OCI-LY3 (cell line): Measurements from ENCODE around the gene GCM1.

Experiments used
- H2AFZ ChIP-seq: fragments of 200-600, 300-600 bp; shearing (Covaris generic); 2 replicates; pipeline ENCODE4 v1.6.0; 2014; ENCODE audit warnings: antibody characterized with exemption, low read depth, low read length
- H3K27ac ChIP-seq: fragments of 200-600, 300-600 bp; sonication (generic); 2 replicates; pipeline ENCODE4 v1.5.1; 2014; ENCODE audit warnings: mild to moderate bottlenecking, low read length, moderate library complexity, mixed read lengths
- H3K27me3 ChIP-seq: fragments of 200-600, 300-600 bp; sonication (generic); 2 replicates; pipeline ENCODE4 v1.6.1; 2014; ENCODE audit warnings: low read depth, low read length, mixed read lengths
- H3K36me3 ChIP-seq: fragments of 200-600, 300-600 bp; sonication (generic); replicated peaks from 2 replicates; pipeline ENCODE3; 2014; ENCODE audit warnings: low read depth, low read length, mixed read lengths
- H3K4me1 ChIP-seq: fragments of 300-600, 200-600 bp; sonication (generic); 2 replicates; pipeline ENCODE4 v1.6.1; 2014; ENCODE audit warnings: low read length, mixed read lengths
- H3K4me2 ChIP-seq: fragments of 200-600, 300-600 bp; sonication (generic); 2 replicates; pipeline ENCODE4 v1.6.1; 2014; ENCODE audit warnings: low read length, mixed read lengths
- H3K4me3 ChIP-seq: fragments of 300-600, 200-600 bp; sonication (generic); 2 replicates; pipeline ENCODE4 v1.5.1; 2014; ENCODE audit warnings: antibody characterized with exemption, mild to moderate bottlenecking, low read length, moderate library complexity
- H3K79me2 ChIP-seq: fragments of 300-600, 200-600 bp; shearing (Covaris generic); 2 replicates; pipeline ENCODE4 v1.6.1; 2014; ENCODE audit warnings: mild to moderate bottlenecking, low read length, mixed read lengths
- H3K9ac ChIP-seq: fragments of 300-600, 200-600 bp; shearing (Covaris generic); 2 replicates; pipeline ENCODE4 v1.6.0; 2014; ENCODE audit warnings: mild to moderate bottlenecking, low read length, moderate library complexity
- H3K9me3 ChIP-seq: fragments of 200-600, 300-600 bp; shearing (Covaris generic); 2 replicates; pipeline ENCODE4 v1.6.1; 2014; ENCODE audit warnings: low read length, mixed read lengths; ENCODE audit not compliant: insufficient read depth
- H4K20me1 ChIP-seq: fragments of 200-600, 300-600 bp; sonication (generic); 2 replicates; pipeline ENCODE4 v1.6.1; 2016; ENCODE audit warnings: low read length, mixed read lengths; ENCODE audit not compliant: insufficient read depth
- EZH2phosphoT487 ChIP-seq: fragments of 200-600 bp; shearing (Covaris generic); IDR thresholded peaks from 2 replicates; pipeline ENCODE4 v1.6.1; 2018; ENCODE audit warnings: antibody characterized with exemption, mixed run types, low read depth
- TF ChIP-seq, protein P1 (sequence below): fragments of 200-600, 300-600 bp; sonication (generic); IDR thresholded peaks from 2 replicates; pipeline ENCODE4 v1.5.1; 2014; ENCODE audit warnings: antibody characterized with exemption, low read length, low read depth

The GCM1 gene

DNA sequence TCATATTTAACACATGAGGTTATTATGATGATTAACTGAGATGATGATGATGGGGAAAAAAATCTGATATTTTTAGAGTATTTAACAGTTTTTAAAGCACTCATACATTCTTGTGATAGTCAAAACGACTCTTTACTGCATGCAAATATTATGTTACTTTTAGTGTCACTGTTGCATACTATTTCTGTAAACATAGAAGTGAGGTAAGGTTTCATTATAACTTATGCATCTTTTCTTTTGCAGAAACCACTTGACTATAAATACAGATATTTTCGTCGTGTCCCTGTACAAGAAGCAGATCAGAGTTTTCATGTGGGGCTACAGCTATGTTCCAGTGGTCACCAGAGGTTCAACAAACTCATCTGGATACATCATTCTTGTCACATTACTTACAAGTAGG lies 53.4 kb downstream of the GCM1 start:
- no peak overlapping the region for H3K9ac ChIP-seq
- H3K4me2 ChIP-seq: no peak overlapping the region
- peaks cover 55% of the 10 kb centered on the region for H3K36me3 ChIP-seq
- H3K79me2 ChIP-seq: no peaks in the 10 kb centered on the region
- no peaks in the 10 kb centered on the region for H4K20me1 ChIP-seq
- no peaks in the 10 kb centered on the region for H3K9me3 ChIP-seq
- H3K4me1 ChIP-seq: no peaks in the 10 kb centered on the region
- no peak overlapping the region for H2AFZ ChIP-seq
- no peak overlapping the region for H3K27ac ChIP-seq
- no peak overlapping the region for H3K4me3 ChIP-seq
- no peaks in the 10 kb centered on the region for H3K27me3 ChIP-seq
- TF ChIP-seq, protein P1, sequence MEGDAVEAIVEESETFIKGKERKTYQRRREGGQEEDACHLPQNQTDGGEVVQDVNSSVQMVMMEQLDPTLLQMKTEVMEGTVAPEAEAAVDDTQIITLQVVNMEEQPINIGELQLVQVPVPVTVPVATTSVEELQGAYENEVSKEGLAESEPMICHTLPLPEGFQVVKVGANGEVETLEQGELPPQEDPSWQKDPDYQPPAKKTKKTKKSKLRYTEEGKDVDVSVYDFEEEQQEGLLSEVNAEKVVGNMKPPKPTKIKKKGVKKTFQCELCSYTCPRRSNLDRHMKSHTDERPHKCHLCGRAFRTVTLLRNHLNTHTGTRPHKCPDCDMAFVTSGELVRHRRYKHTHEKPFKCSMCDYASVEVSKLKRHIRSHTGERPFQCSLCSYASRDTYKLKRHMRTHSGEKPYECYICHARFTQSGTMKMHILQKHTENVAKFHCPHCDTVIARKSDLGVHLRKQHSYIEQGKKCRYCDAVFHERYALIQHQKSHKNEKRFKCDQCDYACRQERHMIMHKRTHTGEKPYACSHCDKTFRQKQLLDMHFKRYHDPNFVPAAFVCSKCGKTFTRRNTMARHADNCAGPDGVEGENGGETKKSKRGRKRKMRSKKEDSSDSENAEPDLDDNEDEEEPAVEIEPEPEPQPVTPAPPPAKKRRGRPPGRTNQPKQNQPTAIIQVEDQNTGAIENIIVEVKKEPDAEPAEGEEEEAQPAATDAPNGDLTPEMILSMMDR: no peak
- no peak for TF ChIP-seq EZH2phosphoT487

GRCh38 chr6:53090576-53090975 lies 58.1 kb downstream of the GCM1 start:
- no peak overlapping the region for H3K9ac ChIP-seq
- H3K27ac ChIP-seq: no peak overlapping the region
- no peaks in the 10 kb centered on the region for H3K9me3 ChIP-seq
- H3K79me2 ChIP-seq: no peaks in the 10 kb centered on the region
- H3K4me3 ChIP-seq: no peak overlapping the region
- no peaks in the 10 kb centered on the region for H3K27me3 ChIP-seq
- H2AFZ ChIP-seq: no peak overlapping the region
- no peaks in the 10 kb centered on the region for H4K20me1 ChIP-seq
- H3K4me2 ChIP-seq: no peak overlapping the region
- H3K36me3 ChIP-seq: peaks cover 44% of the 10 kb centered on the region
- TF ChIP-seq, protein P1: no peak
- no peak for TF ChIP-seq EZH2phosphoT487
- no peaks in the 10 kb centered on the region for H3K4me1 ChIP-seq

- Histone ChIP-seq H3K79me2 (no peaks in the 10 kb centered on the region), H3K36me3 (peaks cover 41% of the 10 kb centered on the region), H3K27ac (no peak overlapping the region), H3K9ac (no peak overlapping the region), H3K4me3 (no peak overlapping the region), H3K27me3 (no peaks in the 10 kb centered on the region), H3K4me1 (no peaks in the 10 kb centered on the region), H4K20me1 (no peaks in the 10 kb centered on the region), H3K9me3 (no peaks in the 10 kb centered on the region), H2AFZ (no peak overlapping the region), H3K4me2 (no peak overlapping the region)
- TF ChIP-seq, protein P1: no peak
- TF ChIP-seq EZH2phosphoT487: no peak
Observed at GRCh38 chr6:53089948-53090347, 58.7 kb downstream of the GCM1 start.

GRCh38 chr6:53086302-53086701 lies 62.3 kb downstream of the GCM1 start:
- H3K79me2 ChIP-seq: no peaks in the 10 kb centered on the region
- H3K9ac ChIP-seq: no peak overlapping the region
- TF ChIP-seq, protein P1: no peak
- TF ChIP-seq EZH2phosphoT487: no peak
- H3K9me3 ChIP-seq: no peaks in the 10 kb centered on the region
- H3K27ac ChIP-seq: no peak overlapping the region
- H3K36me3 ChIP-seq: peaks cover 38% of the 10 kb centered on the region
- H3K27me3 ChIP-seq: no peaks in the 10 kb centered on the region
- H3K4me3 ChIP-seq: no peak overlapping the region
- no peaks in the 10 kb centered on the region for H4K20me1 ChIP-seq
- no peak overlapping the region for H2AFZ ChIP-seq
- no peaks in the 10 kb centered on the region for H3K4me1 ChIP-seq
- no peak overlapping the region for H3K4me2 ChIP-seq
